Mesenteric fat pad (tissue), 1 donor: ENCODE results near the gene NCEH1. TPM values are rescaled to one million over a fixed set of nuclear protein-coding genes. Genes with fewer than 3 reads are reported as not detected.
"Not testable (repeated sequence)": the region's sequence is repeated elsewhere in the genome, so short reads cannot be mapped to it uniquely, and the experiment has no call there.

Experiments
- DNase-seq: peaks from one replicate; pipeline ENCODE4 v3.0.0-alpha.2; 2020; ENCODE audit warnings: low spot score
- total RNA-seq: library from RNA; stranded (reverse); fragmentation: NEBNext Ultra II Directional; extraction: Animal tissue kit (Norgen Biotek cat#: 25700); gene quantifications from one replicate; pipeline ENCODE4 v1.2.1, GENCODE V29; 2021
- donor health status: DM: yes; HTN: yes; CAD: no.

NCEH1 gene
- total RNA-seq, 1 donor from 2014 or later = 17.8 TPM

GRCh38 chr3:172708921-172709773, 1.7 kb downstream of the NCEH1 start:
- DNase-seq = no peak

- no peak for DNase-seq
Measured at GRCh38 chr3:172707967-172708366, 2.9 kb downstream of the NCEH1 start.

GRCh38 chr3:172707030-172707429, 3.8 kb downstream of the NCEH1 start:
- no peak for DNase-seq

- no peak for DNase-seq
Measured at GRCh38 chr3:172705170-172705569, 5.7 kb downstream of the NCEH1 start.

DNA sequence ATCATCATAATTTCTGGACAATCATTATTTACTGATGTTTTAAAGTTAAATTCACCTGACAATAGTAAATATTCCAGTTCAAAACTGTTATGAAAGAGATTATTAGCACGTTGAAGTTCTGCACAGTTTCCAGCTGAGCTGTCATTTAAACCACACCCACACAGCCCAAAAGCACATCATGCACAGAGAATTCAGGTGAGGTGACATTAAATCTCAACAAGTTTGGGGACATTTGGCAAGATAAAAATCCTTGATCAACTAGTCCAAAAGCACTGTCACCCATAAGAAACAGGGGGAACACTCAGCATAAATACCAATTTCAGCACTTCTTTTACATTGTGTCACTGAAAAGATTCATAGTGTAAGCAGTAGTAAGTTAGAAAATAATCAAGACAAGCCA, 6.9 kb downstream of the NCEH1 start:
- DNase-seq = no peak

- DNase-seq = not testable (repeated sequence)
Measured at GRCh38 chr3:172702731-172703130, 8.1 kb downstream of the NCEH1 start.

- no peak for DNase-seq
Measured at GRCh38 chr3:172702256-172702655, 8.6 kb downstream of the NCEH1 start.

GRCh38 chr3:172701751-172702150, 9.1 kb downstream of the NCEH1 start:
- no peak for DNase-seq

- no peak for DNase-seq
Measured at GRCh38 chr3:172700936-172701455, 9.9 kb downstream of the NCEH1 start.

DNA sequence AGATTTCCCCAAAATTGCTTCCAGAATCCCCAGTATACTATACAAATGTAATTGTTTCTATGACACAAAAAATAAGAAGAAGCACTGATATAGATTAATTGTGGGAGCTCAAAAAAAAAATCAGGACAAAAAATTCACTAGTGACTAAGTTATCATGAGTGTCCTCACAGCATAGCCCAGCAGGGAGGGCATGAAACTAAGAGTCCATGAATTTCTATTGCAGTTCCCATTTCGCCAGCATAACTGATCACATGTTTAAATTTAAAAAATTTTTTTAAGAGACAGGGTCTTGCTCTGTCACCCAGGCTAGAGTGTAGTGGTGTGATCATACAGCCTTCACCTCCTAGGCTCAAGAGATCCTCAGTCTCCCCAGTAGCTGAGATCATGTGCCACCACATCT, 10.6 kb downstream of the NCEH1 start:
- DNase-seq = no peak

GRCh38 chr3:172699031-172699430, 11.8 kb downstream of the NCEH1 start:
- DNase-seq = no peak

- DNase-seq = no peak
Measured at GRCh38 chr3:172698631-172699030, 12.2 kb downstream of the NCEH1 start.

GRCh38 chr3:172697558-172697957, 13.3 kb downstream of the NCEH1 start:
- no peak for DNase-seq

GRCh38 chr3:172696357-172696756, 14.5 kb downstream of the NCEH1 start:
- DNase-seq = no peak

GRCh38 chr3:172694573-172695246, 16.2 kb downstream of the NCEH1 start:
- no peak for DNase-seq

- no peak for DNase-seq
Measured at GRCh38 chr3:172692751-172693338, 18.0 kb downstream of the NCEH1 start.

DNA sequence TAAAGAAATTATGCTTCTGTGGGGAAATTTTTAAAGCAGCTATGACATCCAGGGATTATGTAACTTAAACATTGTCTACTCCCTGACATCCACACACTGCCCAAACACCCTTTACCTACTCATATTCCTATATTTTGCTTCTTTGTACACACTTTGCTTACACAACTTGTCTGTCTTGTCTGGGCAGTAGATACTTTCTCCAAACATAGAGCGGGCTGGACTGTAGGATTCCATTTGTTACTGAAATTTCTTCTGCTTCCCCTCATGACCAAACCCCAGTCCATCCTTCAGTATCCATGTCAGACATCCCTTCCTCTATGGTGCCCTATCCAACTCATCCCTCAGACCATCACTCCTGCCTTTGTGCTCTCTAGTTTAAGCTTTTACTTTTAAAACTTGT, 19.9 kb downstream of the NCEH1 start:
- no peak for DNase-seq

GRCh38 chr3:172688588-172688987, 22.3 kb downstream of the NCEH1 start:
- DNase-seq = no peak

DNA sequence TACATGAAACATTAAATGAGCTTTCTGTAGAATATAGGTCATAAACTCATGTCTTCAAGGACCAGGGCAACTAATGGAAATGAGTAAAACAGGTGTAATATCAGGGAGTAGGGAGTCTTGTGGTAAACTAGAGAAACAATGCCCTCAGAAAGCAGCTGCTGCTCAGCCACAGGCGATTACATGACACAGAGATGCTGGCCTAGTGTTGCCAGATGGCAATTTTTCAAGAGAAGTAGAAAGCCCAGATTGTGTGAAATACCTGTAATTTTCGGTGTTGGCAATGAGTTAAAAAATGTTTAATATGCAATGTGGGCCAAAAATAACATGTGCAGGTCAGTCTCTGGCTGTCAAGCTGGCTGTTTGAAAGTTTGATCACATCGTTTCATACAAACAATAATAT, 23.4 kb downstream of the NCEH1 start:
- no peak for DNase-seq

- no peak for DNase-seq
Measured at GRCh38 chr3:172685331-172686214, 25.3 kb downstream of the NCEH1 start.

DNA sequence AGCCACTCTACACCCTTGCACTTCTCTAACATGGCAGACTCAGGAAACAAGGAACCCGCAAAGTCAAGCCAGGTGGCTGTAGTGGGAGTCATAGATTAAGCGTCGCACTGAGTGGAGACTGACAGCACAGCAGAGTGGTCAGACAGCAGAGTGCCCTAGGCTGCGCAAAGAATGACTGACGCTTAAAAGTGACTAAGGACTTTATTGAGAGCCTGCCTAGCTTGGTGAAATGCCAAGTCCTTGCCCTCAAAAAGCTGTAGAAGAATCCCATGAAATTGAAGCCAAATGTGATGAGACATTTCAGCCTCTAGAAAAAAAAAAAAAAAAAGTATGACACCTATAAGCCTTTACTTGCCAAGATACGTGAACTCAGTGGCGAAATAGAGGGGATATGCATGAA, 30.2 kb downstream of the NCEH1 start:
- no peak for DNase-seq
